ENCODE data around the gene WNT7A.
A peak's percentile ranks its signal among the peaks of the same experiment; 100 is the strongest.

WNT7A gene

GRCh38 chr3:13884851-13885703 is 5.2 kb upstream of the WNT7A start:
- DNase-seq (ENCODE audit: low read depth) = peak; percentile 18
- peak; percentile 61 for TF ChIP-seq CTCF (conservative IDR thresholded peaks at IDR 0.05; ENCODE audit: low read depth, low read length)
- H3K4me3 ChIP-seq (ENCODE audit: low read depth, low read length) = no peak overlapping the region

- no peak for TF ChIP-seq CTCF (conservative IDR thresholded peaks at IDR 0.05; ENCODE audit: low read depth, low read length)
- no peak for DNase-seq (ENCODE audit: low read depth)
- no peak overlapping the region for H3K4me3 ChIP-seq (ENCODE audit: low read depth, low read length)
Observed at GRCh38 chr3:13883681-13884080, 3.8 kb upstream of the WNT7A start.

DNA sequence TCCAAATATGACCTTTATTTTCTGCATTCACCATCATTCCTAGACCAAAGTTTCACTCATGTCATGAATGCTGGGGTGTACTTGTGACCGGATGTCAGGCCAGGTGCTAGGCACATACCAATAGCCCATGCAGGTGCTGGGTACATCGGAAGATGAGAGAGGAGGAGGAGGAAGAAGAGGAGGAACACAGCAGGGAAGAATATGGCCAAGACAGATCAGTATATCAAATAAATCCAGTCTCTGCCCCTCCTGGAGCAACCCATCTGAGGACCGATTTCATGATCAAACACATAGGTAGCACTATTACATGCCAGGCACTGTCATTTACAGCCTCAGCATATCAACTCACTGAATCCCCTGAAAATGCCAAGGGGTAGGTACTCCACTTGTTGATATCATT is 3.0 kb upstream of the WNT7A start:
- no peak for DNase-seq (ENCODE audit: low read depth)

GRCh38 chr3:13881536-13882410 is 1.9 kb upstream of the WNT7A start:
- DNase-seq (ENCODE audit: low read depth) = no peak
- H3K4me3 ChIP-seq (ENCODE audit: low read depth, low read length) = no peak overlapping the region
- TF ChIP-seq CTCF (conservative IDR thresholded peaks at IDR 0.05; ENCODE audit: low read depth, low read length) = no peak

More for the DNA sequence above, 3.0 kb upstream of the WNT7A start:
- H3K4me3 ChIP-seq (ENCODE audit: low read depth, low read length) = no peak overlapping the region
- no peak for TF ChIP-seq CTCF (conservative IDR thresholded peaks at IDR 0.05; ENCODE audit: low read depth, low read length)

GRCh38 chr3:13880811-13881156 is 913 bp upstream of the WNT7A start:
- no peak for DNase-seq (ENCODE audit: low read depth)
- no peak for TF ChIP-seq CTCF (conservative IDR thresholded peaks at IDR 0.05; ENCODE audit: low read depth, low read length)
- H3K4me3 ChIP-seq (ENCODE audit: low read depth, low read length) = no peak overlapping the region

DNA sequence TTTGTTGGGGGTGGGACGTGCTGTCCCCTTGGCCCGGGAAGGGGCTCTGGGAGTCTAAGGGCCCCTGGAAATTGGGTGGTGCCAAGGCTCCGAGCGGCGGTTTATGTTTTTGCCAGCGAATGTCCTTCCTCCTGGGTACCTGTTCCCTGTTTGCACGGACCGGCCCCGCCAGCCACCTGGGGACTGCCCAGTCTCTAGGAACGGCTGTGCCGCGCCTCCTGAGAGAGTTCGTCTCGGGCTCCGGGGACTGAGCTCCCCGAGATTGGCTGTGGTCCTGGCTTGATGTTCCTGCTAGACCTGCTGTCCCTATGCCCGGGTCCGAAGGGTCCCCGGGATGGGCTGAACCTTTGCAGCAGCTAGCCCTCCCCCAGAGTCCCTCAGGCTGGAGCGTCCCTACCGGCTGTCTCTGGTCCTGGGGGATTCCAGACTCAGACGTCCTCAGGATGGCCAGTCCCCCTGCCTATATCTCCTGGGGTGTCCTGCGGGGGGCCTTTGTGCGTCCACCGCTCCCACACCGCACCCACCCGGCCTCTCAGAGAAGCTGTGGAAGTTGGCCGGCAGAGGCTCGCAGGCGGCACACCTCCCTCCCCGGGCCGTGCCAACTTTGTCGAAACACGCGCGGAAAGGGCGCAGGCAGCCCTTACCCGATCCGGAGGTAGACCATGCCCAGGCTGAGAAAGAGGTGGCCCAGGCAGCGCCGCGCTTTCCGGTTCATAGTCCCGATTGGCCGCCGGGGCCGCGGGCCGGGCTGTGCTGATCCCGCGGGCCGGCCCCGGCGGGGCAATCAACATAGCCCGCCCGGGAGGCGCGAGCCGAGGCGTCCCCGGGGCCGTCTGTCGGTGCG is 547 bp downstream of the WNT7A start:
- H3K4me3 ChIP-seq (ENCODE audit: low read depth, low read length) = no peak overlapping the region
- TF ChIP-seq CTCF (conservative IDR thresholded peaks at IDR 0.05; ENCODE audit: low read depth, low read length) = no peak
- DNase-seq (ENCODE audit: low read depth) = no peak

All from choroid plexus epithelial cell (primary cell).